ENCODE measurements around the gene NCOA1. TPM values are rescaled to one million over a fixed set of nuclear protein-coding genes. Genes with fewer than 3 reads are reported as not detected.
"Not testable (repeated sequence)": the region's sequence is repeated elsewhere in the genome, so short reads cannot be mapped to it uniquely, and the experiment has no call there.

NCOA1 gene
- total RNA-seq, 1 experiment from 2014 or later: 37.1 TPM

GRCh38 chr2:24594283-24594682, 103.2 kb downstream of the NCOA1 start:
- no peaks in the 10 kb centered on the region for H3K36me3 Mint-ChIP-seq (ENCODE audit: insufficient read depth, unreplicated experiment)
- intact Hi-C loops (cut with micrococcal nuclease; ENCODE audit: unreplicated experiment): no loop called here
- peaks cover 7% of the 10 kb centered on the region for H3K4me1 Mint-ChIP-seq (ENCODE audit: low read depth, unreplicated experiment)
- BruUV-seq (replicated peaks): no TSS peak
- H3K4me1 ChIP-seq: peaks cover 14% of the 10 kb centered on the region
- H3K4me3 ChIP-seq (ENCODE audit: low read depth, low read length): no peak overlapping the region
- ChIA-PET CTCF (no interaction called here), POLR2A (no interaction called here)
- H3K27ac Mint-ChIP-seq (ENCODE audit: unreplicated experiment): no peak overlapping the region
- H3K9me3 Mint-ChIP-seq (ENCODE audit: unreplicated experiment): no peaks in the 10 kb centered on the region
- no peak for TF ChIP-seq CTCF (IDR thresholded peaks at IDR 0.05; ENCODE audit: insufficient read depth in 1 of 2, low read depth in 1 of 2, low read length in 1 of 2, severe bottlenecking in 1 of 2, unreplicated experiment in 1 of 2)
- DNase-seq: no peak
- no peaks in the 10 kb centered on the region for H3K27me3 ChIP-seq (replicated peaks; ENCODE audit: control insufficient read depth, insufficient read depth, low read length)
- H3K4me3 Mint-ChIP-seq (ENCODE audit: unreplicated experiment): no peak overlapping the region
- H3K36me3 ChIP-seq (ENCODE audit: control insufficient read depth, insufficient read depth, low read length): no peaks in the 10 kb centered on the region
- no peaks in the 10 kb centered on the region for H3K9me3 ChIP-seq
- no peaks in the 10 kb centered on the region for H3K27me3 Mint-ChIP-seq (ENCODE audit: insufficient read depth, unreplicated experiment)

GRCh38 chr2:24597181-24597870, 106.3 kb downstream of the NCOA1 start:
- Histone ChIP-seq H3K4me3 (ENCODE audit: low read depth, low read length) (no peak overlapping the region), H3K4me1 (peaks cover 9% of the 10 kb centered on the region), H3K27me3 (replicated peaks; ENCODE audit: control insufficient read depth, insufficient read depth, low read length) (no peaks in the 10 kb centered on the region), H3K9me3 (no peaks in the 10 kb centered on the region; the same call in 1 of the 2 replicates), H3K36me3 (ENCODE audit: control insufficient read depth, insufficient read depth, low read length) (no peaks in the 10 kb centered on the region)
- intact Hi-C loops (cut with micrococcal nuclease; ENCODE audit: unreplicated experiment): no loop called here
- ChIA-PET POLR2A (interaction anchor here (0.6 kb wide), 1 partner anchor 226 kb away, joined by 7 read pairs; no protein-coding TSS in a partner anchor), CTCF (no interaction called here)
- no peak for TF ChIP-seq CTCF (IDR thresholded peaks at IDR 0.05; ENCODE audit: insufficient read depth in 1 of 2, low read depth in 1 of 2, low read length in 1 of 2, severe bottlenecking in 1 of 2, unreplicated experiment in 1 of 2)
- Mint-ChIP-seq H3K4me3 (ENCODE audit: unreplicated experiment) (no peak overlapping the region), H3K27me3 (ENCODE audit: insufficient read depth, unreplicated experiment) (no peaks in the 10 kb centered on the region), H3K36me3 (ENCODE audit: insufficient read depth, unreplicated experiment) (no peaks in the 10 kb centered on the region), H3K27ac (ENCODE audit: unreplicated experiment) (no peak overlapping the region), H3K4me1 (ENCODE audit: low read depth, unreplicated experiment) (no peaks in the 10 kb centered on the region), H3K9me3 (ENCODE audit: unreplicated experiment) (no peaks in the 10 kb centered on the region)
- DNase-seq: no peak
- BruUV-seq (replicated peaks): no TSS peak

- POLR2A ChIA-PET; intact Hi-C loops (cut with micrococcal nuclease; ENCODE audit: unreplicated experiment); H3K9me3 Mint-ChIP-seq (ENCODE audit: unreplicated experiment); H3K9me3 ChIP-seq; BruUV-seq (replicated peaks); H3K27ac Mint-ChIP-seq (ENCODE audit: unreplicated experiment); H3K27me3 ChIP-seq (replicated peaks; ENCODE audit: control insufficient read depth, insufficient read depth, low read length); DNase-seq; CTCF ChIA-PET; H3K27me3 Mint-ChIP-seq (ENCODE audit: insufficient read depth, unreplicated experiment); H3K4me3 ChIP-seq (ENCODE audit: low read depth, low read length); H3K4me3 Mint-ChIP-seq (ENCODE audit: unreplicated experiment); H3K4me1 ChIP-seq; H3K36me3 Mint-ChIP-seq (ENCODE audit: insufficient read depth, unreplicated experiment); H3K36me3 ChIP-seq (ENCODE audit: control insufficient read depth, insufficient read depth, low read length); H3K4me1 Mint-ChIP-seq (ENCODE audit: low read depth, unreplicated experiment): not testable (repeated sequence)
These were observed 109.1 kb downstream of the NCOA1 start for GRCh38 chr2:24600140-24600539.

Data from Caco-2 (cell line).